CD14-positive monocyte (primary cell): ENCODE results near the gene ARHGAP9. TPM values are rescaled to one million over a fixed set of nuclear protein-coding genes. Genes with fewer than 3 reads are reported as not detected.
"Not testable (repeated sequence)": the region's sequence is repeated elsewhere in the genome, so short reads cannot be mapped to it uniquely, and the experiment has no call there.

Experiments
- DNase-seq, 3 donors: peaks; one replicate each; pipeline ENCODE4 v3.0.0-alpha.2; 2011 to 2022
- H2AFZ ChIP-seq: 2 replicates; pipeline ENCODE4 v1.6.0; 2012; ENCODE audit warnings: mild to moderate bottlenecking, low read depth, low read length, inconsistent platforms; ENCODE audit not compliant: insufficient read depth, poor library complexity, severe bottlenecking
- H3K27ac ChIP-seq, 2 donors: 1 replicate in 1 of 2; 2 replicates in 1 of 2; pipeline ENCODE4 v1.5.1; 2012 to 2013; ENCODE audit warnings: low read length in 2 of 2, control low read depth in 1 of 2, inconsistent platforms in 1 of 2, low read depth in 1 of 2, mild to moderate bottlenecking in 1 of 2
- H3K27me3 ChIP-seq, 2 donors: one replicate each; pipeline versions ENCODE4 v1.6.0 to v1.6.1; 2011 to 2013; ENCODE audit warnings: low read length in 2 of 2; ENCODE audit not compliant: control insufficient read depth in 2 of 2, insufficient read depth in 2 of 2
- H3K36me3 ChIP-seq, 2 donors: replicated peaks in 1 of 2; 1 replicate in 1 of 2; 2 replicates in 1 of 2; pipeline versions ENCODE4 v1.5.1 to v1.6.1; 2012 to 2013; ENCODE audit warnings: low read length in 2 of 2, control low read depth in 1 of 2, inconsistent platforms in 1 of 2, mild to moderate bottlenecking in 1 of 2; ENCODE audit not compliant: insufficient read depth in 2 of 2, control insufficient read depth in 1 of 2
- H3K4me1 ChIP-seq, 2 donors: 1 replicate in 1 of 2; 2 replicates in 1 of 2; pipeline versions ENCODE4 v1.5.1 to v1.6.1; 2012 to 2013; ENCODE audit warnings: low read length in 2 of 2, control low read depth in 1 of 2, inconsistent platforms in 1 of 2, mild to moderate bottlenecking in 1 of 2, moderate library complexity in 1 of 2; ENCODE audit not compliant: insufficient read depth in 2 of 2, control insufficient read depth in 1 of 2
- H3K4me2 ChIP-seq: replicated peaks from 2 replicates; pipeline ENCODE3; 2012; ENCODE audit warnings: low read length, moderate library complexity, mild to moderate bottlenecking; ENCODE audit not compliant: poor library complexity, severe bottlenecking; ENCODE audit errors: extremely low read depth
- H3K4me3 ChIP-seq, 3 experiments: fragments of 200-600 bp in 1 of 3; sonication (generic) in 1 of 3; replicated peaks in 1 of 3; 1 replicate in 2 of 3; 2 replicates in 1 of 3; pipeline ENCODE4 v1.5.1; 2011 to 2013; ENCODE audit warnings: low read length in 3 of 3, mild to moderate bottlenecking in 3 of 3, control low read depth in 2 of 3, low read depth in 2 of 3, inconsistent platforms in 1 of 3, moderate library complexity in 1 of 3
- H3K79me2 ChIP-seq: 2 replicates; pipeline ENCODE4 v1.6.0; 2012; ENCODE audit warnings: mild to moderate bottlenecking, control low read depth, inconsistent platforms, low read length, moderate library complexity; ENCODE audit not compliant: insufficient read depth
- H3K9ac ChIP-seq: 2 replicates; pipeline ENCODE4 v1.6.0; 2017; ENCODE audit warnings: low read length, mild to moderate bottlenecking; ENCODE audit not compliant: insufficient read depth, poor library complexity, severe bottlenecking
- H3K9me3 ChIP-seq, 2 donors: replicated peaks in 1 of 2; 1 replicate in 1 of 2; 2 replicates in 1 of 2; pipeline versions ENCODE4 v1.5.1 to v1.6.1; 2012 to 2013; ENCODE audit warnings: low read length in 2 of 2, control low read depth in 1 of 2; ENCODE audit not compliant: control insufficient read depth in 1 of 2, insufficient read depth in 1 of 2
- H4K20me1 ChIP-seq: 2 replicates; pipeline ENCODE4 v1.6.0; 2012; ENCODE audit warnings: mild to moderate bottlenecking, low read length, control low read depth, moderate library complexity; ENCODE audit not compliant: insufficient read depth
- H3K27ac Mint-ChIP-seq, 7 donors: one replicate each; pipeline ENCODE4 v1.8.0; 2020; ENCODE audit warnings: mild to moderate bottlenecking in 7 of 7, mixed read lengths in 7 of 7, moderate library complexity in 6 of 7, inconsistent platforms in 2 of 7
- H3K27me3 Mint-ChIP-seq, 3 donors: one replicate each; pipeline ENCODE4 v1.8.0; 2021 to 2022; ENCODE audit warnings: low read depth in 3 of 3, mild to moderate bottlenecking in 3 of 3, mixed read lengths in 3 of 3, moderate library complexity in 3 of 3, inconsistent platforms in 1 of 3
- H3K36me3 Mint-ChIP-seq, 2 donors: one replicate each; pipeline ENCODE4 v1.8.0; 2020; ENCODE audit warnings: mixed read lengths in 2 of 2, inconsistent platforms in 1 of 2, mild to moderate bottlenecking in 1 of 2
- H3K4me1 Mint-ChIP-seq: one replicate; pipeline ENCODE4 v1.8.0; 2020; ENCODE audit warnings: mild to moderate bottlenecking, mixed read lengths
- H3K4me3 Mint-ChIP-seq, 2 donors: one replicate each; pipeline ENCODE4 v1.8.0; 2020; ENCODE audit warnings: mild to moderate bottlenecking in 2 of 2, mixed read lengths in 2 of 2, moderate library complexity in 1 of 2
- H3K9me3 Mint-ChIP-seq, 7 donors: one replicate each; pipeline ENCODE4 v1.8.0; 2020 to 2022; ENCODE audit warnings: mixed read lengths in 7 of 7, mild to moderate bottlenecking in 6 of 7, moderate library complexity in 6 of 7, inconsistent platforms in 2 of 7
- WGBS: methylation state at CpG from one replicate; pipeline ENCODE4 v1.1.5; 2013; ENCODE audit warnings: missing lambda C conversion rate; ENCODE audit not compliant: insufficient coverage; 5-methylcytosine and 5-hydroxymethylcytosine counted together
- intact Hi-C, 2 donors: fragments of 100-400 bp; cut with micrococcal nuclease; formaldehyde crosslinking; loops; one replicate each; pipeline versions ENCODE4 v1.15.0 to v1.15.1; 2023
- polyA plus RNA-seq, 3 donors: library from polyadenylated mRNA; depleted of rRNA in 1 of 3; unstranded in 2 of 3; stranded (reverse) in 1 of 3; fragments of 300-500 nt in 2 of 3; fragments of >200 nt in 1 of 3; fragmentation: Illumina TruSeq in 2 of 3; gene quantifications; 1 replicate in 2 of 3; 2 replicates in 1 of 3; pipeline ENCODE4 v1.2.3, GENCODE V29; 2012 to 2021
- TF ChIP-seq, protein P1 (sequence below): fragments of 200-600 bp; IDR thresholded peaks from one replicate; pipeline ENCODE4 v1.8.0; 2022; ENCODE audit warnings: antibody characterized with exemption, mild to moderate bottlenecking

ARHGAP9 gene
- polyA plus RNA-seq, 3 donors: 211 to 581 (median 213) TPM

DNA sequence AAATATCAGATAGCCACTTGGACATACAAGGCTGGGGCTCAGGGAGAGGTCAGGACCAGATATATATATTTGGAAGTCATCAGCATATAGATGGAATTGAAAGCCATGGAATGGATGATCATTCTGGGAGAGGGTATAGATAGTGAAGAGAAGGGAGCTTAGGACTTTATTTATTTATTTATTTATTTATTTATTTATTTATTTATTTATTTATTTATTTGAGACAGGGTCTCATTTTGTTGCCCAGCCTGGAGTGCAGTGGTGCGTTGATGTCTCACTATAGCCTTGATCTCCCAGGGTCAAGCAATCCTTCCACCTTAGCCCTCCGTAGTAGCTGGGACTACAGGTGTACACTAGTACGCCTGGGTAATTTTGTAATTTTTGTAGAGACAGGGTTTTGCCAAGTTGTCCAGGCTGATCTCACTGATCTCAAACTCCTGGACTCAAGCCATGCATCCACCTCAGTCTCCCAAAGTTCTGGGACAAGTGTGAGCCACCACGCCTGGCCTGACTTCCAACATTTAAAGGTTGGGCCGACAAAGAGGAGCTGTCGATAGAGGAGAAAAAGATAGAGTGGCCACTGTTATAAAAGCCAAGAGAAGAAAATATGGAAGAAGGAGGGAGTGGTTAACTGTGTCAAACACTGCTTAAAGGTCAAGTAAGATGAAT, 33.2 kb downstream of the ARHGAP9 start:
- Histone ChIP-seq H3K9ac (no peak overlapping the region), H3K27me3 (no peaks in the 10 kb centered on the region), H3K4me2 (no peak overlapping the region), H3K36me3 (no peaks in the 10 kb centered on the region), H3K9me3 (peaks cover 4 to 5% of the 10 kb centered on the region in 2 donors), H3K4me1 (no peaks in the 10 kb centered on the region), H4K20me1 (no peaks in the 10 kb centered on the region), H2AFZ (no peak overlapping the region), H3K27ac (no peak overlapping the region), H3K4me3 (no peak overlapping the region), H3K79me2 (no peaks in the 10 kb centered on the region)
- Mint-ChIP-seq H3K4me3 (no peak overlapping the region), H3K27me3 (peaks cover 0 to 2% (median 0%) of the 10 kb centered on the region in 3 donors), H3K9me3 (peaks cover 0 to 8% (median 4%) of the 10 kb centered on the region in 7 donors), H3K27ac (no peak overlapping the region), H3K36me3 (no peaks in the 10 kb centered on the region), H3K4me1 (no peaks in the 10 kb centered on the region)
- WGBS: 100% methylated on average over 3 of the region's 6 CpGs
- DNase-seq: no peak
- TF ChIP-seq, protein P1, sequence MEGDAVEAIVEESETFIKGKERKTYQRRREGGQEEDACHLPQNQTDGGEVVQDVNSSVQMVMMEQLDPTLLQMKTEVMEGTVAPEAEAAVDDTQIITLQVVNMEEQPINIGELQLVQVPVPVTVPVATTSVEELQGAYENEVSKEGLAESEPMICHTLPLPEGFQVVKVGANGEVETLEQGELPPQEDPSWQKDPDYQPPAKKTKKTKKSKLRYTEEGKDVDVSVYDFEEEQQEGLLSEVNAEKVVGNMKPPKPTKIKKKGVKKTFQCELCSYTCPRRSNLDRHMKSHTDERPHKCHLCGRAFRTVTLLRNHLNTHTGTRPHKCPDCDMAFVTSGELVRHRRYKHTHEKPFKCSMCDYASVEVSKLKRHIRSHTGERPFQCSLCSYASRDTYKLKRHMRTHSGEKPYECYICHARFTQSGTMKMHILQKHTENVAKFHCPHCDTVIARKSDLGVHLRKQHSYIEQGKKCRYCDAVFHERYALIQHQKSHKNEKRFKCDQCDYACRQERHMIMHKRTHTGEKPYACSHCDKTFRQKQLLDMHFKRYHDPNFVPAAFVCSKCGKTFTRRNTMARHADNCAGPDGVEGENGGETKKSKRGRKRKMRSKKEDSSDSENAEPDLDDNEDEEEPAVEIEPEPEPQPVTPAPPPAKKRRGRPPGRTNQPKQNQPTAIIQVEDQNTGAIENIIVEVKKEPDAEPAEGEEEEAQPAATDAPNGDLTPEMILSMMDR: no peak
- intact Hi-C loops: no loop called here

DNA sequence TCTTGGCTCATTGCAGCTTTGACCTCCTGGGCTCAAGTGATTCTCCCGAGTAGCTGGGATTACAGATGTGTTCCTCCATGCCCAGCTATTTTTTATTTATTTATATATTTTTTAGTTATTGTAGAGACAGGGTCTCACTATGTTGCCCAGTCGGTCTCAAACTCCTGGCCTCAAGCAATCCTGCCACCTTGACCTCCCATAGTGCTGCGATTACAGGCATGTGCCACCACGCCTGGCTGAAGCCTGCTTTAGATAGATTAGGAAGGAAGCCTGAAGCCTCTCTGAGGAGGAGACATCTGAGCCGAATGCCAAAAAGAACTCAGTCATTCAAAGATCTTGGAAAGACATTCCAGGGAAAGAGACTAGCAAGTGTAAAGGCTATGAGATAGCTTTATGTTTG, 34.9 kb downstream of the ARHGAP9 start:
- H3K27me3 ChIP-seq: no peaks in the 10 kb centered on the region
- peaks cover 0 to 17% (median 10%) of the 10 kb centered on the region in 7 donors for H3K9me3 Mint-ChIP-seq
- no peaks in the 10 kb centered on the region for H4K20me1 ChIP-seq
- H3K4me2 ChIP-seq: no peak overlapping the region
- H3K36me3 Mint-ChIP-seq: no peaks in the 10 kb centered on the region
- H3K79me2 ChIP-seq: no peaks in the 10 kb centered on the region
- H3K27me3 Mint-ChIP-seq: peaks cover 0 to 1% (median 0%) of the 10 kb centered on the region in 3 donors
- no peak overlapping the region for H3K9ac ChIP-seq
- TF ChIP-seq, protein P1: no peak
- peaks cover 6 to 7% of the 10 kb centered on the region in 2 donors for H3K9me3 ChIP-seq
- WGBS: 88% methylated on average over 2 of the region's 5 CpGs
- H3K4me3 Mint-ChIP-seq: no peak overlapping the region
- no peak overlapping the region for H3K4me3 ChIP-seq
- H3K4me1 Mint-ChIP-seq: peaks cover 3% of the 10 kb centered on the region
- H3K36me3 ChIP-seq: no peaks in the 10 kb centered on the region
- no peaks in the 10 kb centered on the region for H3K4me1 ChIP-seq
- intact Hi-C loops: no loop called here
- H3K27ac ChIP-seq: no peak overlapping the region
- H3K27ac Mint-ChIP-seq: no peak overlapping the region
- H2AFZ ChIP-seq: peak overlapping the region; percentile 37
- no peak for DNase-seq

DNA sequence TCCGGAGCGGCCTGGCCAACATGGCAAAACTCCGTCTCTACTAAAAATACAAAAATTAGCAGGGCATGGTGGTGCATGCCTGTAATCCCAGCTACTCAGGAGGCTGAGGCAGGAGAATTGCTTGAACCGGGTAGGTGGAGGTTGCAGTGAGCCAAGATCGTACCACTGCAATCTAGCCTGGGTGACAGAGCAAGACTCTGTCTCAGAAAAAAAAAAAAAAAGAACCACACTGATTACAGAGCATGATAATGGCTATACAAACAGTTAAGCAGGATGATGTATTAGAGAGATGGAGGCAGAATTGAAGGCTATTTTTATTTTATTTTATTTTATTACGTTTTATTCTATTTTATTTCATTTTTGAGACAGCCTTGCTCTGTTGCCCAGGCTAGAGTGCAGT, 35.3 kb downstream of the ARHGAP9 start:
- H3K36me3 Mint-ChIP-seq, H3K4me3 Mint-ChIP-seq, H3K36me3 ChIP-seq, DNase-seq, H3K9ac ChIP-seq, H3K79me2 ChIP-seq, H3K27ac Mint-ChIP-seq, H3K27me3 Mint-ChIP-seq, H4K20me1 ChIP-seq, H3K4me3 ChIP-seq, H2AFZ ChIP-seq, H3K27ac ChIP-seq, H3K4me2 ChIP-seq, H3K4me1 Mint-ChIP-seq, H3K9me3 ChIP-seq, intact Hi-C loops, H3K4me1 ChIP-seq, H3K27me3 ChIP-seq: not testable (repeated sequence)
- H3K9me3 Mint-ChIP-seq: peaks cover 0 to 17% (median 10%) of the 10 kb centered on the region in 7 donors
- 100% methylated on average over 1 of the region's 6 CpGs for WGBS
